T-helper 22 cell (primary cell): ENCODE measurements around the gene TOP2A.
"Not testable (repeated sequence)": the region's sequence is repeated elsewhere in the genome, so short reads cannot be mapped to it uniquely, and the experiment has no call there.

ENCODE experiments used
- DNase-seq: peaks from one replicate; pipeline ENCODE4 v3.0.0-alpha.2; 2020; ENCODE audit warnings: low read depth

Gene TOP2A

GRCh38 chr17:40430272-40431230 lies 12.9 kb upstream of the TOP2A start:
- no peak for DNase-seq

- no peak for DNase-seq
Measured at GRCh38 chr17:40427002-40427491, 9.4 kb upstream of the TOP2A start.

DNA sequence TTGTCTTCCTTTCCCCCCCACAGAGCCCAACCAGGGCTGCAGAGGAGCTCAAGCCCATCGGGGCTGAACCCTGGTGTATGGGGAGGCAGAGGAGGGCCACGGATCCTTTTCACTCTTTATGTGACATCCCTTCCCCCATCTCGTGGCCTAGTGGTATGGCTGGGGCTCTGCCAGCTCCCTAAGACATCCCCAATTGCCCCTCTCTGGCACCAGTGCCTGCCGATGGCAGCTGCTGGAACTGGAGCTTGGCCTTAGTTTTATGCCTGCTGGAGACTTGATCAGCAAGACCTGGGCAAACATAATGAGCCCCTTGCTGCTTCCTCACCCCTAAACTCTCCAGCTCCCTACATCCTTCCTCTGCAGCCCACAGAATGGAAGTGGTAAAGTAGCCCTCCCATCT lies 8.0 kb upstream of the TOP2A start:
- no peak for DNase-seq

DNA sequence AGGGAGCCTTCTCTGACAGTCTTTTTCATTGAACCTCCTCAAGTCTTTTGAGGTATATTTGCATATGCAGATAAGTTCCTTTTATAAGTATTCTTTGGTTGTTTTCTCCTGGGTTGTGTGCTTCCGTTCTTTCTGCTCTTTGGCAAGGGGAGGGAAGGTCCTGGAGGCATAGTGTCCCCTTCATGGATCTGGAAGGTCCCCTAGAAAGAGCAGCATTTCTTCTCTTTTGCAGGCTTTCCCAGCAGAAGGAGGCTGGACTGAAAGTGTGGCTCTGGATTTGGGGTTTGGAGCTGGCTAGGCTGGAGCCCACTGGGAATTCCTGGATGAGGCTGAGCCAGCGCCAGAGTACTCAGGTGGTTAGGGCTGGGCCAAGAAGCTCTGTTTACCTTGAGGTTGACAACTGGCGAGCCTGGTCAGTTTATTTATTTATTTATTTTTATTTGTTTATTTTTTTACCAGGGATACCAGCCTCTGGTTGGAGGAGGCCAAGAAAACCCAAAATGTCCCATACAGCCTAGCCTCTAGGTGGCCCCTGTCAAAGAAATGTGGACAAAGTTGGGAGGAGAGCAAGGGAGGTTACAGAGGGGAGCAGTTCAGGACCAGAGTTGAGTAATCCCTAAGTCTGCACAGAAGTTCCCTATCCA lies 5.4 kb upstream of the TOP2A start:
- DNase-seq = no peak

- no peak for DNase-seq
Measured at GRCh38 chr17:40419559-40420331, 2.0 kb upstream of the TOP2A start.

- DNase-seq = no peak
Measured at GRCh38 chr17:40418428-40418706, 671 bp upstream of the TOP2A start.

GRCh38 chr17:40417258-40417608 lies 463 bp downstream of the TOP2A start:
- DNase-seq = no peak

DNA sequence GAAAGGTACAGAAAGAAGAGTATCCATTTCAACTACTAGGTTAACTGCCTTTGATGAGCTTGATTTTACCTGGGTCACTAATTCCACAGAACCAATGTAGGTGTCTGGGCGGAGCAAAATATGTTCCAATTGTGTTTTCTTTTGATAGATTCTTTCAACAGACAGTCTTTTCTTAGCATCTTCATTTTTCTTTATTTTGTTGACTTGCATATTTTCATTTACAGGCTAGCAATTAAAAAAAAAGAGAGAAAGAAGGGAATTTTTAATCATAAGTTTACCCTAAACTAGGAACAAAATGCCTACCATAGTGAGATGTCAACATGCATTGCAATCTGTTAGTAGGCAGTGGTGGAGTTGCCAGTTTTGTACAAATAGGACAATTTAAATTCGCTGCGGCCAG lies 1.0 kb downstream of the TOP2A start:
- no peak for DNase-seq

GRCh38 chr17:40415390-40415789 lies 2.3 kb downstream of the TOP2A start:
- no peak for DNase-seq

- not testable (repeated sequence) for DNase-seq
Measured at GRCh38 chr17:40414312-40414711, 3.4 kb downstream of the TOP2A start.

GRCh38 chr17:40412880-40413279 lies 4.8 kb downstream of the TOP2A start:
- no peak for DNase-seq

DNA sequence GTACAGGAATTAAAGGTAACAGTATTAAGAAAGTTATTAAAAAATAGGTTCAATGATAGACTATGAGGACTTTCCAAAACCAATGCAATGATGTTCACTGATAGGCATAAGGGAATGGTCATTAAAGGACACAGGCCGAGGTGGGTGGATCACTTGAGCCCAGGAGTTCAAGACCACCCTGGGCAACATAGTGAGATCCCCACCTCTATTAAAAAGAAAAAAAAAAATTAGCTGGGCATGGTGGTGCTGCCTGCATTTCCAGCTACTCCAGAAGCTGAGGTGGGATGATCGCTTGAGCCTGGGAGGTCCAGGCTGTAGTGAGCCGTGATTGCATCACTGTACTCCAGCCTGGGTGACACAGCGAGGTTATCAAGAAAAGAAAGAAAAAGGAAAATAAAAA lies 5.9 kb downstream of the TOP2A start:
- DNase-seq = no peak

DNA sequence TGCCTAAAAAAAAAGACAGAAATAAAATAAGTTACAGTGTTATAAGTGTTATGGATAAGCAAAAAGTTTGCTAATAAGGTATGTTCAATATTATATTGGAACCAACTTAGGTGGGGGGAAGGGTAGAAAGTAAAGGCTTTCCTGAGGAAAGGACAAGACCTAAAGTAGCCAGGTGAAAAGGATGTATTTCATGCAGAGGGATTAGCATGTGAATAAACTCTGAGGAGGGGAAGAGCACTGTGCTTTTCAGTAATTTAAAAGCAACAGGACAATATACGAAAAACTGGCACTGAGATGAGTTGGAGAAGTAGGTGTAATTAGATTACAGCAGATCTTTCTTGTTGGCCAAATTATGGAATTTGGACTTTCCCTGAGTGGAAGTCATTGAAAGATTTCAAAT lies 7.6 kb downstream of the TOP2A start:
- no peak for DNase-seq

- DNase-seq = not testable (repeated sequence)
Measured at GRCh38 chr17:40409540-40409939, 8.2 kb downstream of the TOP2A start.

DNA sequence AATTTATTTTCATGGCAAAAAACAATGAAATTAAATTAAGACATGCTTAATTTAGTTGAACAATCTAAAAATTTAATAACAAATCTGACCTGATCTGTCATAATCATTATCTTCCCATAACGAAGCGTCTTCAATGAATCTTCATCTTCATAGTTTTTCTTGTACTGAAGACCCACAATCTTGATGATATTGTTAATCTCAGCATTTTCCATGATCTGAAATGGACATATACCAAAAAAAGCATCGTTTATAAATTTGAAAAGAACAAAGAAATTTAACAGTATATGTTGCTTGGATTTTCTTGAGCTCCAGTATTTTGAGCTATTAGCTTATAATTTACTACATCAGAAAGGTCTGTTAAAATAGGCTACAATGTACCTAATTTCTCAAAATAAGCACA lies 10.2 kb downstream of the TOP2A start:
- no peak for DNase-seq

- no peak for DNase-seq
Measured at GRCh38 chr17:40404003-40404402, 13.7 kb downstream of the TOP2A start.

DNA sequence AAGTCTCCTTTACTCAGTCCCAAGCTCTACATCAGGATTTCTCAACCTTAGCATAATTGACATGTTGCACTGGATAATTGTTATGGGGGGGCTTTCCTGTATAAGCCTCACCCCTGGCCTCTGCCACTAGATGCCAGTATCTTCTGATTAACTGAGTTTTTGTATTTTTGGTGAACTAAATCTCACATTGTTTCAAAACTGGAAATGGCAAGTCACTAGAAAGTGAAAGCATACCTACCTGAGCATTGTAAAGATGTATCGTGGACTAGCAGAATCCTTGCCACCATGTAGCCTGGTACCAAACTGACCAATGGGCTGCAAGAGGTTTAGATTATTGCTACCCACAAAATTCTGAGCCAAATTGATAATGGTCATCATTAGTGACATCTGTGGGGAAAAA lies 15.0 kb downstream of the TOP2A start:
- no peak for DNase-seq

DNA sequence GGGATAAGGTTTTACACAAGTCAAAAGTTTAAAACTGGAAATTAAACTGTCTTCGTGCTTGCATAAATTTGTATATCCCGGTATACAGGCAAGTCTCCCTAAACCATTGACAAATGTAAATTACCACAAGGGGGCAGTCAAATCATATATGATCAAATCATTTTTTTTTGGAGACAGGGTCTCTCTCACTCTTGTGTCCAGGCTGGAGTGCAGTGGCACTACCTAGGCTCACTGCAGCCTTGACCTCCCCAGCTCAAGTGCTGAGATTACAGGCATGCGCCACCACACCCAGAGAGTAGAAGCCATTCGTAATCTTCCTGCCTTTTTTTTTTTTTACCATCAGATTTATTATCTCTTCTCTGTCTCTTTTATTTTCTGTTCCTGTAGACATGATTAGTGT lies 18.5 kb downstream of the TOP2A start:
- no peak for DNase-seq

DNA sequence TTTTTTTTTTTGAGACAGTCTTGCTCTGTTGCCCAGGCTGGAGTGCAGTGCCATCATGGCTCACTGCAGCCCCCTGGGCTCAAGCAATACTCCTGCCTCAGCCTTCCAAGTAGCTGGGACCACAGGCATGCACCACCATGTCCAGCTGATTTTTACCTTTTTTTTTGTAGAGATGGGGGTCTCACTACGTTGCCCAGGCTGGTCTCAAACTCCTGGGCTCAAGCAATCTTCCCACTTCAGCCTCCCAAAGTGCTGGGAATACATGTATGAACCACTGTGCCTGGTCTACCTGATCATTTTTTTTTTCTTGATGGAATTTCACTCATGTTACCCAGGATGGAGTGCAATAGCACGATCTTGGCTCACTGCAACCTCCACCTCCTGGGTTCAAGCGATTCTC lies 31.1 kb downstream of the TOP2A start:
- DNase-seq = not testable (repeated sequence)

GRCh38 chr17:40382251-40382650 lies 35.4 kb downstream of the TOP2A start:
- DNase-seq = no peak

DNA sequence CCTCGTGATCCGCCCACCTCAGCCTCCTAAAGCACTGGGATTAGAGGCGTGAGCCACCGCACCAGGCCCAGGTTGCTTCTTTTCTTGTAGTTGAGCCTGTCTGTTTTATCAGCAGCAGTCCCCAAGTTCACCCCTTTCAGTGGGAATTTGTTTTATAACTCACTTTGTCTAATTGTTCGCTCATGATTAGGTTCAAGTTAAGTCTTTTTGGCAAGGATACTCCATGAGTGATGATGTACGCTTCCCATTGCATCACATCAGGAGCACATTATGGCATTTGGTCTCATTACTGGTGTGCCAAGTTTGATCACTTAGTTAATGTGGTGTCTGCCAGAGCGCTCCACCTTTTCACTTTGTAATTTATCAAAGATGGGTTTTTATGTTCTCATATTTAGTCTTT lies 38.7 kb downstream of the TOP2A start:
- no peak for DNase-seq

- no peak for DNase-seq
Measured at GRCh38 chr17:40377832-40378231, 39.9 kb downstream of the TOP2A start.

GRCh38 chr17:40376541-40376940 lies 41.2 kb downstream of the TOP2A start:
- not testable (repeated sequence) for DNase-seq
